ENCODE results near the gene INPP5B. TPM values are rescaled to one million over a fixed set of nuclear protein-coding genes. Genes with fewer than 3 reads are reported as not detected.

The INPP5B gene
- total RNA-seq, 1 donor from 2014 or later, result 13.7 TPM

DNA sequence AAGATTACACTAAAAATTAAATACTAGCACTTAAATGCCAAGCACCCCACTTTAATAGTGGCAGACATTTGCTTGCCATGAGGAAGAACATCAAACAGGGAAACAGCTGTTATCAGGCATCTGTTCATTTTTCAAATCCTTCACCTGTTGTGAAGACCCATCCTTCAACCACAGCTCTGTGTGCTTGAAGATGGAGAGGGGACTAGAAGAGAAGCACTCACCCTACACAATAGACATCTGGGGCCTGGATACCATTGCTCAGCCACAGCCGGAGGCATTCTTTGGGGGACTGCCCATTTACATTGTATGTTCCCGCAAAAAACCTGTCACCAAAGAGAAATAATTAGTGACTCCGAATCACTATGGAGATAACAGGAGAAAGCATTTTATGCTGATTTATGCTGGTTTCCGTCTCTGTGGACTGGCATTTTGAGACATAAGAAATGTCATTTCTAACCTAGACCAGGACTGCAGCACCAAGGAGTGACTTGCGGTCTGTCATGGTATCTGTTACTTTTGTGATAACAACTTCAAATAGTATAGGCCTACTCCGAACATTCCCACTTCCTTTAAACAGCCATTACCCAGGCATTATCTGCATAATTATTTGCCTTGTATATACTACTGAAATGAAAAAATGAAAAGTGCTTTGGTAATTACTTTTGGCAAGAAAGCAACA is 58.7 kb downstream of the INPP5B start:
- no peak for DNase-seq (ENCODE audit: low spot score)
- intact Hi-C loops (cut with DNase I), result no loop called here

DNA sequence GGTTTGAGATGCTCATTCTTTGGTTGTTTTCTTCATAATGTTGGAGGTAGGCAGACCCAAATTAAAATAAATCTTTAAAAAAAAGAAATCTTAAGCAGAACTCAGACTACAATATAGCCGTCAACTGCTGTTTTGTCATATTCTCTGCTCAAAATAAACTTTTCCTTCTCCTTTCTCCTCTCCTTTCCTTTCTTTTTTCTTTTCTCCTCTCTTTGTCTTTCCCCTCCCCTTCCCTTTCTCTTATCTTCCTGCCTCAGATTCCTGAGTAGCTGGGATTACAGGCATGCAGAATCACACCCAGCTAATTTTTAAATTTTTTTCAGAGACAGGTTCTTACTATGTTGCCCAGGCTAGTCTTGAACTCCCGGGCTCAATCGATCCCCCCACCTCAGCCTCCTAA is 62.7 kb downstream of the INPP5B start:
- no peak for DNase-seq (ENCODE audit: low spot score)
- intact Hi-C loops (cut with DNase I), result no loop called here

DNA sequence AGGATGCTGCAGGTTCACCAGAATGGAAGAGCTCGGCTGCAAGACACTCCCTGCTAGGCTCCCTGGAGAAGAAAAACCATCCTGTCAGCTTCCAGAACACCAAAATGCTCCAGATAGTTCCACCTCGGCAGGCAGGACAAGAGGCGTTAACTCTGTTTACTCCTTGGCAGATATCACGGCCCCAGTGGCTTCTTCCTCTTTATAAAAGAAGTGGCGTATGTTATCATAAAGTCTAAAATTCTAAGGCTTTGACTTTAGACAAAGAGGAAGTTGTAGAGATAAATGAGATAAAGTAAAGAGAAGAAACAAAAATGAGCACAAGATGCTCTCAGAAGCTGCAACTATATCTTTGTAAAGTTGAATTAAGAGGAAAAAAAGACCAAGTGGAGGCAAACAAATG is 63.2 kb downstream of the INPP5B start:
- no peak for DNase-seq (ENCODE audit: low spot score)
- intact Hi-C loops (cut with DNase I), result no loop called here

DNA sequence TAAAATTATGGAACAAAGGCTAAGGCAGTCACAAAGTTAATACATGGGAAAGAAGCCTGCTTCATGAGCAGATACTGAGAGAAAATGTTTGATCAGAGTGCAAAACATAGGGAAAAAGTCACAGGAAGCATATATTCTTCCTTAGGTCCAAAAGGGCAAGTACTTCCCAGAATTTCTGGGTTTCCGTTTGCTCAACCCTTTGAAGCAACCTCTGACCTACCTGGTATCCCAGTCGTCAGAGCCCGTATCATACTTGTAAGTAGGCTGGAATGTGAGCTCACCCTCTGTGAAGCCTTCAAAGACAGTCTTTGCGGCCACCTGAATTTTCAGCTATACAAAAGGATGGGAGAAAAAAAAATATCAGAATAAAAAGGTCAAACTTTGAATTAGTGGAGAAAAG is 67.0 kb downstream of the INPP5B start:
- DNase-seq (ENCODE audit: low spot score), result no peak
- intact Hi-C loops (cut with DNase I), result no loop called here

DNA sequence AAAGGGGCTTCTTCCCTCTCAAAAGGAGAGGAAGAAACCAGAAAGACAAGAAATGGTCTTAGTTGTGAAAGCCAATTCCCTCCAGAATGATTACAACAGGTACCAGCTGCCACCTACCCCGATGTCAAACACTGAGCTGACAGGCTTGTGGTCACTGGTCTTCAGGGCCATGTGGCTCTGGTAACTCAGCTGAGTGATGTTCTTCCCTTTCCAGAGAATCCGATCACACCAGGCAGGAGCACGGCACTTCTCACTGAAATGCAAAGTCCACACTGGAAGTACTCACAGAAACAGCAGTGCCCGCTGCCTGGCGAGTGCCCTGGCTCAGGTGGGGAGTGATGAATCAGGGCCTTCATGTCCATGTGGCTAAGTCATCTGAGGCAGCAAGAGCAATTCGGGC is 68.8 kb downstream of the INPP5B start:
- intact Hi-C loops (cut with DNase I), result no loop called here
- DNase-seq (ENCODE audit: low spot score), result no peak

DNA sequence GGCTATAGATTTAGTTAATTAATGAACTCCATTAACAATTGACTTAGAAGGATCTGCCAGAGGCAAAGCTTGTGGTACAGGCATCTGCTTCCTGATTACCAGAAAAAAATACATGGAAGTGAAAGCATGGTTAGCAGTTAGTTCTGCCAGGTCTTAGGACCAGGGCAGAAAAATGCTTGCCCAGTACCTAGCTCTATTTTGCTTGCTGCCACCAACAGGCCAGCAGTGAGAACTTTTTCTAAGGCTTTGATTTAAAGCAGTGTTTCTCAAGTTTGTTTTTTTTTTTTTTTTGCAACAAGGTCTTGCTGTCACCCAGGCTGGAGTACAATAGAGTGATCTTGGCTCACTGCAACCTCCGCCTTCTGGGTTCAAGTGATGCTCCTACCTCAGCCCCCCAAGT is 71.0 kb downstream of the INPP5B start:
- DNase-seq (ENCODE audit: low spot score), result no peak
- intact Hi-C loops (cut with DNase I), result no loop called here

DNA sequence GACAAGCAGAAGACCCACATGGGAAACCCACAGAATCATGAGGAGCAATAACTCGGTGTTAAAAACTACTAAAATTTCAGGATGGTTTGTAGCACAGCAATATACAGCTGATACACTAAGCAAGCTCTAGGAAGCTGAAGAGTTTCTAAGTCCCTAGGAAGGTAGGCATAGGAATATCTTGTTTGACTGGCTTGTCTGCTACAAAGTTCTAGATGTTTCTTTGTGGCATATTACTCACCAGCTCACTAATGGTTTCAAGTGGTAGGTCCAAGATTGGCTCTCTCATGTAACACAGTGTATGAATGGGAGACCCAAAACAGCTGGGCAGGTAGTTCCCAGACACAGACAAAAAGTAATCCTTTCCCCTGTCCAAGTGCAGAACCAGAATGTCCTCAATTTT is 74.2 kb downstream of the INPP5B start:
- intact Hi-C loops (cut with DNase I), result no loop called here
- no peak for DNase-seq (ENCODE audit: low spot score)

DNA sequence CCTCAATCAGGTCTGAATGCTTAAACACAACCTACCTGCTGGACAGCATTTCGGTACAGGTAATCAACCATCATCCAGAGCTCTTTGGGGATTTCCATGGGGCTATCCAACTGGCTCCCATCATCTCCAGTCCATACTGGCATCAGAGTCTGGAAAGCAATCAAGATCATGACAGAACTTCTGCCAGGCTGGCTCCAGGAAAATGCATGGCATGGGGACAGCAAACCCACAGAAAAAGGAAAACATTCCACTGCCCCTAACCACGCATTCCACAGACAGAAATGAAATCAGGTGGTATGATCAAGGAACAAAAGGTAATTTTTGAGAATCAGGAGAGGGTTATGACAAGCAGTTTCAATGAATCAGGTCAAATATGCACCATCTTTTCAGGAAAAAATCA is 78.4 kb downstream of the INPP5B start:
- intact Hi-C loops (cut with DNase I), result no loop called here
- no peak for DNase-seq (ENCODE audit: low spot score)

DNA sequence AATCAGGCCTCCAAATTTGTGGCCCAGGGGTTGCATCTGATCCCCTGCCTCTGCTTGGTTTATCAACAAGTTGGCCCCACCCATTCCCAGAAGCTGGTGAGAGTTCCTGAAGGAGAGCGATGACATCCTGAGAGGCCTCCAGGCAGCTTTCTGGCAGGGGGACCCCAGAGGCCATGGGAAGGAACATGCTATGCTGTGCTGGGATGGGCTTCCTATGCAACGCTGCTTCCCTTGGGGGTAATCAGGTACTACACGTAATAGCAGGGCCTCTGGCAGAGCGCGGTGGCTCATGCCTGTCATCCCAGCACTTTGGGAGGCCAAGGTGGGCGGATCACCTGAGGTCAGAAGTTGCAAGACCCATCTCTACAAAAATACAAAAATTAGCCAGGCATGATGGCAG is 79.1 kb downstream of the INPP5B start:
- no peak for DNase-seq (ENCODE audit: low spot score)
- intact Hi-C loops (cut with DNase I), result no loop called here

DNA sequence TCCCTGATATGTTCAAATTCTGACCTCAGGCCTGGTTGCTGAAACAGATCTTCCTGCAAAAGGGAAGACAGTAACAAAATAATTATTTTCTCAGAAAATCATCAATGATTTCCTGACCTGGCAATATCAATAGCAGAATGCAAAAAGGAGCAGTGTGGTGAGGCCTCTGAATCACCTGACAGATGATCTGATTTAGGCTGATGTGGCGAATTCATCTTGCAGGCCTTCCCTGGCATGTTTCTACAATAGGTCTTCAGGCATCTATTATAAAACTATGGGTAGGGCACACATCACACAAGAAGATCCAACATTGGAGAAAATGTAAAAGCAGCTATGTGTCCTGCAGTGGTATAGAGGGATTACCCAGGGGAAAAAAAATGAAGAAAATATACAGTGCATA is 80.4 kb downstream of the INPP5B start:
- no peak for DNase-seq (ENCODE audit: low spot score)
- intact Hi-C loops (cut with DNase I), result no loop called here

DNA sequence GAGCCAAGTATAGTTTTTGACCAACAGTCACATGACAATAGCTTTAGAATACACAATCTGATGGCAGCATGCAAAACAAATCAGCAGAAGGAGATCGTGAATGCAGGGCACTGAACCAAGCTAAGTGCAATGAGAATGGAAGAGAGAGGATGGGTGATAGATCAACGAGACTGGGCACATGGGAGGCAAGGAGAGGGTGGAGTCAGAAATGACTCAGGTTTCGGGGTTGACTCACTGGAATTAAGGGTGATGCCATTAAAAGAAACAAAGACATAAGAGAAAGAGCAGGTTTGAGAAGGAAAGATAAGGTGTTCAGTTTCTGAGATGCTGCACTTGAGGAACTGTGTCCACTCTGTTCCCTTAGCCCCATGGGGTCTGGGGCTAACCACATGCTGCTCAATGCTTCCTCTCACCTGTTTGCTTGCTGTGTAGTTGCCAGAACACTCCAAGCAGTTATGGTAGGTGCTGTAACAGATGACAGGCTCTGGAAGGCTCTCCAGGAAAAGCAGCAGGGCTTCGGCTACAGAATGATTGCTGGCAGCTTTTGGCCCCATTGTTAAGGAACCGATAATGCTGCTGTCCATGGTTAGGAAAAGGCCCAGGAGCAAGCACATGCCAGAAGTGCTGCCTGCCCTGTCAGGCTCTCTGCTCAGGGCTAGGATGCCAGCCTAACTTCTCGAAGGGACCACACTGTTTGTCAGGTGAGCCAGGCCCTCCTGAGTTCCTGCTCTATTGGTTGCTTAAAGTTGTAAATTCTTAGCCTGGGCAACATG is 81.3 kb downstream of the INPP5B start:
- intact Hi-C loops (cut with DNase I), result no loop called here

DNA sequence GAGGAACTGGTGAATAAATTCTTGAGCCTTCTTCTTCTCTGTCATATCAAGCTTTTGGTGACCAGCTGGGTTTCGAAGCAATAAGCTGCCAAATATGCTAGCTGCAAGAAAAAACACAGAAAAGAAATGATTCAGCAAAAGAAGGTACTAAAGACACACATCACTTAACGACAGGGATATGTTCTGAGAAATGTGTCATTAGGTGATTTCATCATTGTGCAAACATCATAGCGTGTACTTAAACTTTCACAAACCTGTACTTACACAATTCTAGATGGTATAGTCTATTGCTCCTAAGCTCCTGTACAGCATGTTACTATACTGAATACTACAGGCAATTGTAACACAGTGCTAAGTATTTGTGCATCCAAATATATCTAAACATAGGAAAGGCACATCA is 84.5 kb downstream of the INPP5B start:
- no peak for DNase-seq (ENCODE audit: low spot score)
- intact Hi-C loops (cut with DNase I), result no loop called here

More for the DNA sequence above, 81.3 kb downstream of the INPP5B start:
- DNase-seq (ENCODE audit: low spot score), result no peak

DNA sequence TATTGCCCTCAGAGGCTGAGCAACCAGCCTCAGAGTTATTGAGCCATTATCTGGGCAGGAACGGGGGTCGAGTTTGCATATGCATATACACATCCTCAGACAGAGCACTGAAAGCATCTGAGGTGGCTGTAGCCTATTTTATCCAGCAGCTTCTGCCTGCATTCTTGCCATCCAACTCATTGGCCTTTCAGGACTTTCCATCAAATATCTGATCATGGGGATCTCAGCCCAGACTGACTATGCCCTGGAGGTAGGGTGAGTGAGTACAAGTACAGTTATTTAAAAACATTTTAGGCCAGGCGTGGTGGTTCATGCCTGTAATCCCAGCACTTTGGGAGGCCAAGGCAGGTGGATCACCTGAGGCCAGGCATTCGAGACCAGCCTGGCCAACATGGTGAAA is 85.7 kb downstream of the INPP5B start:
- intact Hi-C loops (cut with DNase I), result no loop called here
- DNase-seq (ENCODE audit: low spot score), result no peak

DNA sequence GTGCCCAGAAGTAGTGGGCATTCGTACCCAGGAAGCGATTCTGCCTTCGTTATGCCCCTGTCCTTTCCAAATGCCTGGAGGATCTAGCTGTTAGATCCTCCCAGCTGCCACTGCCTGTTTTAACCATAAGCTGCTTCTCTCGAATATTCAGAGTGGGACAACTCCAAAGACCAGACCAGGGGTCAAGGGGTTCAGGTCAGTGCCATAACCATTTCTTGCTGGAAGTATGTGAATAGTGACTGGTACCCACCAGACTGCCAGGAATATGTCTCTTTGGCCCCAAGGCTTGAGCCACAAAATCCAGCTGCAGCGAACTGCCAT is 86.5 kb downstream of the INPP5B start:
- intact Hi-C loops (cut with DNase I), result no loop called here
- no peak for DNase-seq (ENCODE audit: low spot score)

DNA sequence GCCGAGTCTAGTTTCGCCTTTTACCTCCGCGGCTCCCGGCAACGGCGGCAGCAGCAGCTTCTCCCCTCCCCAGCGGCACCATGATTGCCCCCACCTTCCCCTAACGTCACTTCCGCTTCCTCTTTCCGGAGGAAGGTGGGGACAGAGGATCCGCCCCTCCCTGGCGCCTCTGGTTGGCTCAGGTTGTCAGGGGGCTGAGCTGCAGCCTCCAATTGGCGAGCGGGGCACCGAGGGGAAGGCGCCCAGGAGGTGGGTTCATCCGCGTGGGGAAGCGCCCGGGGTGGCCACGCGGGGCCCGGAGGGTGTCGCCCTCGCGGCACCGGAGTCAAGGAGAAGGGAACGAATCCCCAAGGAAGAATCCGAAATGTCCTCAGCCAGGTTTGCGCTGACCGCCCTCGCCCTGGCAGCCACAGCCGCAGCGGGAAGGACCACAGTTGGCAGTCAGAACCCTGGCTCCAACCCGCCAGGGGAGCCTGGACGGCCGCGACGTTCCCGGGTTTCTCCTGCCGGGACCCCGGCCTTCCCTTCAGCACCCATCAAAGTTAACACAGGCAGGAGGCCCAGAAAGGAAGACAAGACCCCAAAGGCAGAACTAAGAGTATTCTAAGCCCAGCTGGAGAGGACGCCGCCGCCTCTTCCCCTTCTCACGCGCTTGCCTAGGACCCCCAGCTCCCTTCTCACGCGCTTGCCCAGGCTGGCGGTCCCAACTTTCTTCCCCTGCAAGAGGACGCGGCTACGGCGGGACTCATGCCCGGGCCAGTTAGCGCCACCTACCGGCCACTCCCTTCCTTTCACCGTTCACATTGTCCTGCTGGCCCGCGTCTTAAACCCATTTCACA is 87.1 kb downstream of the INPP5B start, which contains the start of gene MTF1:
TSS of gene MTF1 (minus strand) at position 86 of the 839 bp plus-strand sequence. CDS start 1,934 bp downstream, outside the sequence.
- intact Hi-C loops (cut with DNase I), result loop anchor here (2.0 to 5.0 kb wide), 3 partner anchors 52 to 169 kb away; partner anchors contain the start of genes C1orf122 and YRDC
- peak; percentile 99 for DNase-seq (ENCODE audit: low spot score)

DNA sequence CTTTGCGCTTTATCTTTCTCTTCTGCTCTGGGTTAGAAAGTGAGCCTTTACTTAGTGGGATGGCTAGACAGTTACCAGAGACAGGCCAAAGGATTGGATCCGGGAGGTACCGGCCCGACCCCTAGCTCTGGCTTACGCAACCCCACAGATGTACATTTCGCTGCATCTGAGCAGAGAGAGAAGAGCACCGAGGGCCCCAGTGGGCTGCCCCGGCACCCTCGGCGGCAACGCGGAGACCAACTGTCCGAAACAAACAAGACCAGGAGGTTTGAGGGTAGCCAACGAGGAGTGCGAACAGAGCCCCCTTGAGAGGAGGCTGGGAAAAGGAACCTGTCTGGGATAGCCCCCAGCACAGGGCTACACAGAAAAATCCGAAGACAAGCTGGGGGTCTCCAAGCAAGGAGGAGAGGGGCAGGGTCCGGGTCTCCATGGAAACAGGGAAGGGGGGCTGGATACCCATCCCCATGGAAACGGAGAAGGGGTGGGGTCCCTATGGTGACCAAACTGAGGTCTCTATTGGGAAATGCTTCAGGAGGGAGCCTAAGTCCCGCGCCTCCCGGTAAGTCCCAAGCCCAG is 87.8 kb downstream of the INPP5B start:
- intact Hi-C loops (cut with DNase I), result loop anchor here (2.0 to 5.0 kb wide), 3 partner anchors 52 to 168 kb away; partner anchors contain the start of genes C1orf122 and YRDC
- DNase-seq (ENCODE audit: low spot score), result no peak

DNA sequence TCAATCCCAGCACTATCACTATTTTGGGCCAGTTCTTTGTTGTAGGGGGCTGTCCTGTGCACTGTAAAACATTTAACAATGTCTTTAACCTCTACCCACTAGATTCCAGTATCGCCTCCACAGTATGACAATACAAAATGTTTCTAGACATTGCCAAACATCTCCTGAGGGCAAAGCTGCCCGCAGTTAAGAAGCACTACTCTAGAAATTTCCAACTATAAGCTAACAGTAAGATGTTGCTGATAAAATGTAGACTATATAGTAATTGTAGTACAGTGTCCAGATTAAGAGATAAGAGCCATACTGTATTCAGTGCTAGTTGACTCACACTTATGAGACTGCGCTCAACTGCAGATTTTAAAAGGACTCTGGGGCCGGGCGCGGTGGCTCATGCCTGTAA is 92.4 kb downstream of the INPP5B start:
- no peak for DNase-seq (ENCODE audit: low spot score)
- intact Hi-C loops (cut with DNase I), result no loop called here

DNA sequence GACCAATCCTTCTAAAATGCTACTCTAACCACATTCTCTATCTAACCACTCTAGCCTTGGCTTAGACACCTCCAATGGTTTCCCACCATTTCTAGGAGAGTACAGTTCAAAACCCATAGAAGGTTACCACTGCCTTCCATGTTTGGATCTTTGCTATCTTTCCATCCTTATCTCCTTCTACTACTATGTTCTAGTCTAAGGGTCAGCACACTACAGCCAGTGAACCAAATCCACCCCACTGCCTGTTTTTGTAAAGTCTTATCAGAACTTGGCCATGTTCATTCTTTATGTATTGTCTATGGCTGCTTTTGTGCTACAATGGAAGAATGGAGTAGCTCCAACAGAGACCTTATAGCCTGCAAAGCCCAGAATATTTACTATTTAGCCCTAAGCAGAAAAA is 93.7 kb downstream of the INPP5B start:
- intact Hi-C loops (cut with DNase I), result no loop called here
- DNase-seq (ENCODE audit: low spot score), result no peak

DNA sequence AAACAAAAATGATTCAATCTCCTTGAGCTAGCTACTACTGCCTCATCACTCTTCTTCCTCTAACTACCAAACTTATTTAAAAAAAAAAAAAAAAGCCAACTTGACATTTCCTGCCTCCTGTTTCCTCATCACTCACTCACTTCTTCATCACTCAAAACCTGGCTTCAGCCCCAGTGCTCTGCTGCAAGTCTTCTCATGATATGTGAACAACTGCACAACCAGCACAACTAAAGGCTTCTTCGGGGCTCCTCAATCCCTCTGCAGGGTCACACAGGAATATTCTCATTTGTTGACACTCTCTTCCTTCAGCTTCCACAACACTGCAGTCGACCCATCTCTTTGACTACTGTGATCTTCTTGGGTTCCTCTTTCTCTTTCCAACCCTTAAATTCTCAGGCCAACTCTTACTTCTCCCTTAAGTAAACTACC is 95.1 kb downstream of the INPP5B start:
- no peak for DNase-seq (ENCODE audit: low spot score)
- intact Hi-C loops (cut with DNase I), result no loop called here

DNA sequence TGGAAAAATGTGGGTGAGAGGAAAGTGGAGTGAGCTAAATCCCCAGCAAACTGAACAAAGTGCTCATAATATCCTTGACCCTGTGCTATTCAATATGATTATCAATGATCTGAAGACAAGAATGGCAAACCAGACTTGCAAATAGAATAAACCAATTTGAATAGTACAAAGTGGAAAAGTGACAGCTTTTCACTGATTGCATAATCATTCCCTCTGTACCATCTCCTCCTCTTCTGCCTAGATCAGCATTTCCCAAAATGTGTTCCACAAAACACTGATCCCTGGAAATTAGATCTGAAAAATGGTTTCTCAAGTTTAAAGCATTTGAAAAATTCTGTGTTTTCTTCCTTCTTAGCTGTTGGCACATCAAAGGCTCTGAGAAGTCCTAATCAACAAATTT is 95.6 kb downstream of the INPP5B start:
- DNase-seq (ENCODE audit: low spot score), result no peak
- intact Hi-C loops (cut with DNase I), result no loop called here
